ENCODE results near the gene CRYBG2. TPM values are rescaled to one million over a fixed set of nuclear protein-coding genes. Genes with fewer than 3 reads are reported as not detected.
"Not testable (repeated sequence)": the region's sequence is repeated elsewhere in the genome, so short reads cannot be mapped to it uniquely, and the experiment has no call there.

Gene CRYBG2
- total RNA-seq, 1 experiment from 2014 or later = 21.7 TPM

DNA sequence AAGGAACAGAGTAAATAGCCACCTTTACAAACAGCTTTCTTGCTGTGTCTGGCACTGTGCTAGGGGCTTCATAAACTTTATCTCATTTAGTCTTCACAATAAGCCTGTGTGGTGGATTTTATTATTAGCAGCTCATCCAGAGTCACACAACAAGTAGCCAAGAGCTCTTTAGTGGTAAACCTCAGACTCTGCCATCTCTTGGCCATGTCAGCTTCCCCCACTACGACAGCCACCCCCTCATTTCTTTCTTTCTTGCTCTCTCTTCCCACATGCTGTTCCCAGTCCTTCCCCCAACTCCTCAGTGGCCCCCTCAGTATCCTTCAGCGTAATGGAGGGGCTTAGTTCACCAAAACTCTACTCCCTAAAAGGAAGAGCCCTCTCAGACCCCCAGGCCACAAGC, 19.9 kb upstream of the CRYBG2 start:
- H3K27ac ChIP-seq = no peak overlapping the region
- TF ChIP-seq, protein P1, sequence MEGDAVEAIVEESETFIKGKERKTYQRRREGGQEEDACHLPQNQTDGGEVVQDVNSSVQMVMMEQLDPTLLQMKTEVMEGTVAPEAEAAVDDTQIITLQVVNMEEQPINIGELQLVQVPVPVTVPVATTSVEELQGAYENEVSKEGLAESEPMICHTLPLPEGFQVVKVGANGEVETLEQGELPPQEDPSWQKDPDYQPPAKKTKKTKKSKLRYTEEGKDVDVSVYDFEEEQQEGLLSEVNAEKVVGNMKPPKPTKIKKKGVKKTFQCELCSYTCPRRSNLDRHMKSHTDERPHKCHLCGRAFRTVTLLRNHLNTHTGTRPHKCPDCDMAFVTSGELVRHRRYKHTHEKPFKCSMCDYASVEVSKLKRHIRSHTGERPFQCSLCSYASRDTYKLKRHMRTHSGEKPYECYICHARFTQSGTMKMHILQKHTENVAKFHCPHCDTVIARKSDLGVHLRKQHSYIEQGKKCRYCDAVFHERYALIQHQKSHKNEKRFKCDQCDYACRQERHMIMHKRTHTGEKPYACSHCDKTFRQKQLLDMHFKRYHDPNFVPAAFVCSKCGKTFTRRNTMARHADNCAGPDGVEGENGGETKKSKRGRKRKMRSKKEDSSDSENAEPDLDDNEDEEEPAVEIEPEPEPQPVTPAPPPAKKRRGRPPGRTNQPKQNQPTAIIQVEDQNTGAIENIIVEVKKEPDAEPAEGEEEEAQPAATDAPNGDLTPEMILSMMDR (conservative IDR thresholded peaks at IDR 0.05) = no peak
- TF ChIP-seq EZH2 (IDR thresholded peaks at IDR 0.05; ENCODE audit: low read depth) = no peak
- ChIA-PET POLR2A (ENCODE audit: unreplicated experiment) (no interaction called here), CTCF (no interaction called here)
- H3K9me3 ChIP-seq (ENCODE audit: insufficient read depth, low read depth) = no peaks in the 10 kb centered on the region
- DNase-seq = no peak
- H3K27me3 ChIP-seq (ENCODE audit: insufficient read depth, low read depth) = no peaks in the 10 kb centered on the region
- no peaks in the 10 kb centered on the region for H3K9me2 ChIP-seq (ENCODE audit: insufficient read depth)
- no peak overlapping the region for H3K4me3 ChIP-seq
- no peak overlapping the region for H3K4me2 ChIP-seq
- intact Hi-C loops (cut with micrococcal nuclease; ENCODE audit: unreplicated experiment) = no loop called here
- no peaks in the 10 kb centered on the region for H4K20me1 ChIP-seq (ENCODE audit: insufficient read depth)
- H3K4me1 ChIP-seq (replicated peaks; ENCODE audit: insufficient read depth) = peaks cover 15% of the 10 kb centered on the region
- H2AFZ ChIP-seq = no peak overlapping the region
- peaks cover 16% of the 10 kb centered on the region; the same call in 1 of the 2 replicates for H3F3A ChIP-seq (ENCODE audit: insufficient read depth, low read depth)
- BruUV-seq (replicated peaks) = no TSS peak
- no peaks in the 10 kb centered on the region for H3K36me3 ChIP-seq (ENCODE audit: low read depth)
- H3K79me2 ChIP-seq (ENCODE audit: low read depth) = no peaks in the 10 kb centered on the region

DNA sequence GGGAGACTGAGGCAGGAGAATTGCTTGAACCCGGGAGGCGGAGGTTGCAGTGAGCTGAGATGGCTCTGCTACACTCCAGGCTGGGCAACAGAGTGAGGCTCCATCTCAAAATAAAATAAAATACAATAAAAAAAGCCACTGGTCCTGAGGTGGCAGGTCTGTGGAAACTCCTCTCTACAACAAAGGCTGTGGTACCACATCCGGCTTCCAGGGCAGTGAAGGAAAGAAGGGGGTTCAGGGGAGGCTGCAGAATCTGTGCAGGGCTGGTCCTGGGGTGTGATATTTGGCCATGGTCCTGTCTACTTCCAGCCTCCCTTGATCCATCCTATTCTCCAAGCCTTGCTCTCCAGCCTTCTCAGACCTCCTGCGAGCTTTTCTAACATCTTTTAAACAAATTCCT, 19.4 kb upstream of the CRYBG2 start:
- Histone ChIP-seq H2AFZ (no peak overlapping the region), H3K27ac (no peak overlapping the region), H3F3A (ENCODE audit: insufficient read depth, low read depth) (peaks cover 11% of the 10 kb centered on the region; the same call in 1 of the 2 replicates), H3K9me2 (ENCODE audit: insufficient read depth) (no peaks in the 10 kb centered on the region), H4K20me1 (ENCODE audit: insufficient read depth) (no peaks in the 10 kb centered on the region), H3K27me3 (ENCODE audit: insufficient read depth, low read depth) (no peaks in the 10 kb centered on the region), H3K36me3 (ENCODE audit: low read depth) (no peaks in the 10 kb centered on the region), H3K9me3 (ENCODE audit: insufficient read depth, low read depth) (no peaks in the 10 kb centered on the region), H3K79me2 (ENCODE audit: low read depth) (no peaks in the 10 kb centered on the region), H3K4me1 (replicated peaks; ENCODE audit: insufficient read depth) (peaks cover 10% of the 10 kb centered on the region), H3K4me3 (no peak overlapping the region), H3K4me2 (no peak overlapping the region)
- no peak for DNase-seq
- CTCF ChIA-PET = interaction anchor here (0.8 kb wide), 1 partner anchor 44 kb away, joined by 7 read pairs; no protein-coding TSS in a partner anchor
- no TSS peak for BruUV-seq (replicated peaks)
- intact Hi-C loops (cut with micrococcal nuclease; ENCODE audit: unreplicated experiment) = no loop called here
- POLR2A ChIA-PET (ENCODE audit: unreplicated experiment) = no interaction called here
- TF ChIP-seq, protein P1 (conservative IDR thresholded peaks at IDR 0.05) = no peak
- no peak for TF ChIP-seq EZH2 (IDR thresholded peaks at IDR 0.05; ENCODE audit: low read depth)

DNA sequence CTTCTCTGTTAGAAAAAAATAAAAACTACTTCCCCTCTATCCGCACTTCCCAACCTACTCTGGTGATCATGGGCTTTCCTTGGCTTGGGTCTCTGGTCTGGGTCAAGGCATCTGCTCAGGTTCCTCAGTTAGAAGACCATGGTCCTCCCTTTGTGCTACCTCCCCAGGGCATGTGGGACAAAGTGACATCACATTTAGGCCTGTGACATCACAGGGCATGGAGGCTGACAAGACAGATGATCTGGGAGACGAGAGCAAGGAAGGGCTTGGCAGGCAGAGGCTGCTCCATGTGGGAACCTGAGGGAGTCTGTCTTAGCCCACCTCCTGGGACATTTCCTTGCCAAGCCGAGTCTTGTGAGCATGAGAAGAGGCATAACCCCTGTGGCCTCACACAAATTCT, 18.7 kb upstream of the CRYBG2 start, which contains the start of gene ZNF683:
Gene ZNF683 (minus strand): TSS at position 140 of the 400 bp plus-strand sequence. CDS start 4,179 bp downstream, outside the sequence.
- H3K79me2 ChIP-seq (ENCODE audit: low read depth); H3K4me1 ChIP-seq (replicated peaks; ENCODE audit: insufficient read depth); POLR2A ChIA-PET (ENCODE audit: unreplicated experiment); H3K9me3 ChIP-seq (ENCODE audit: insufficient read depth, low read depth); H3K27ac ChIP-seq; H2AFZ ChIP-seq; H3K4me2 ChIP-seq; H3F3A ChIP-seq (ENCODE audit: insufficient read depth, low read depth); intact Hi-C loops (cut with micrococcal nuclease; ENCODE audit: unreplicated experiment); H4K20me1 ChIP-seq (ENCODE audit: insufficient read depth); DNase-seq; H3K9me2 ChIP-seq (ENCODE audit: insufficient read depth); H3K4me3 ChIP-seq; H3K36me3 ChIP-seq (ENCODE audit: low read depth); BruUV-seq (replicated peaks); H3K27me3 ChIP-seq (ENCODE audit: insufficient read depth, low read depth): not testable (repeated sequence)
- CTCF ChIA-PET = interaction anchor here (0.8 kb wide), 1 partner anchor 44 kb away, joined by 7 read pairs; no protein-coding TSS in a partner anchor

DNA sequence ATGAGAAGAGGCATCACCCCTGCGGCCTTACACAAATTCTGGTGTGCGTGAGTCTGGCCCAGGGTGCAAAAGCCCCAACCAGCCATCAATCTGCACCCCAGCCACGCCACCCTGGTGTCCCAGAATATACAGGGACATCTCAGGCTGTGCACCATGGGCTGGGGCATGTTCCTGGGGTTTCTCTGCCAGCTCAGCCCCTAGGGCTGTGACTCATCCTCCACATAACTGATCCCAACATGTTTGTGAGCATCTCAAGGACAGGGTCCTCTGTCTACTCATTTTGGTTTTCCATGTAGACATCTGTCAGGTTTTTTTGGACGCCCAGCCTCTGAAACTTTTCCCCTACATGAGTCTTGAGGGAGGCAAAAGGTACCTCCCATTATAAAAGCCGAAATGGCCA, 18.1 kb upstream of the CRYBG2 start:
- no peak for DNase-seq
- Histone ChIP-seq H3K4me2 (no peak overlapping the region), H3F3A (ENCODE audit: insufficient read depth, low read depth) (0 out of 2 replicates have a peak, but pooled peaks cover under 1% of the 10 kb centered on the region), H3K36me3 (ENCODE audit: low read depth) (no peaks in the 10 kb centered on the region), H3K9me3 (ENCODE audit: insufficient read depth, low read depth) (no peaks in the 10 kb centered on the region), H2AFZ (no peak overlapping the region), H3K4me3 (no peak overlapping the region), H3K27me3 (ENCODE audit: insufficient read depth, low read depth) (no peaks in the 10 kb centered on the region), H3K9me2 (ENCODE audit: insufficient read depth) (no peaks in the 10 kb centered on the region), H4K20me1 (ENCODE audit: insufficient read depth) (no peaks in the 10 kb centered on the region), H3K27ac (no peak overlapping the region), H3K79me2 (ENCODE audit: low read depth) (no peaks in the 10 kb centered on the region), H3K4me1 (replicated peaks; ENCODE audit: insufficient read depth) (no peaks in the 10 kb centered on the region)
- CTCF ChIA-PET = no interaction called here
- TF ChIP-seq, protein P1 (conservative IDR thresholded peaks at IDR 0.05) = no peak
- no peak for TF ChIP-seq EZH2 (IDR thresholded peaks at IDR 0.05; ENCODE audit: low read depth)
- POLR2A ChIA-PET (ENCODE audit: unreplicated experiment) = no interaction called here
- intact Hi-C loops (cut with micrococcal nuclease; ENCODE audit: unreplicated experiment) = no loop called here
- BruUV-seq (replicated peaks) = no TSS peak
